SK-N-SH treated with all-trans-retinoic acid at 6 μM for 48 hours (cell line): ENCODE data around the gene ENTHD1.

Experiments used
- ARNTL ChIP-seq: fragments of 450-650 bp; formaldehyde crosslinking; IDR thresholded peaks from 2 replicates; pipeline ENCODE4 v1.5.0; 2020; ENCODE audit warnings: low read depth, mild to moderate bottlenecking, moderate library complexity, borderline replicate concordance
- ISL1 ChIP-seq: fragments of 250-450 bp; sonication (Bioruptor Pico); IDR thresholded peaks from 2 replicates; pipeline ENCODE4 v2.1.2; 2022; ENCODE audit warnings: mild to moderate bottlenecking, moderate library complexity
- OSR1 ChIP-seq: fragments of 250-450 bp; sonication (Bioruptor Pico); IDR thresholded peaks from 2 replicates; pipeline ENCODE4 v1.8.0; 2022; ENCODE audit warnings: moderate library complexity, mild to moderate bottlenecking, inconsistent platforms
- PATZ1 ChIP-seq: fragments of 250-450 bp; sonication (Bioruptor Pico); IDR thresholded peaks from 2 replicates; pipeline ENCODE4 v1.8.0; 2020; ENCODE audit warnings: mild to moderate bottlenecking, moderate library complexity, borderline replicate concordance
- PPARA ChIP-seq: fragments of 250-450 bp; sonication (Bioruptor Pico); IDR thresholded peaks from 2 replicates; pipeline ENCODE4 v1.5.0; 2020; ENCODE audit warnings: mild to moderate bottlenecking, borderline replicate concordance
- RARB ChIP-seq: fragments of 250-450 bp; sonication (Bioruptor Pico); IDR thresholded peaks from 2 replicates; pipeline ENCODE4 v1.8.0; 2021; ENCODE audit warnings: mild to moderate bottlenecking, moderate library complexity
- TOX ChIP-seq: fragments of 250-450 bp; sonication (Bioruptor Pico); IDR thresholded peaks from 2 replicates; pipeline ENCODE4 v1.8.0; 2021; ENCODE audit warnings: mild to moderate bottlenecking, moderate library complexity, borderline replicate concordance
- ZFP3 ChIP-seq: fragments of 250-450 bp; sonication (Bioruptor Pico); IDR thresholded peaks from 2 replicates; pipeline ENCODE4 v1.5.0; 2020; ENCODE audit warnings: mild to moderate bottlenecking, moderate library complexity
- ZNF565 ChIP-seq: fragments of 450-650 bp; formaldehyde crosslinking; conservative IDR thresholded peaks from 2 replicates; pipeline ENCODE4 v1.5.0; 2020; ENCODE audit warnings: low read depth, mild to moderate bottlenecking, moderate library complexity
- ZNF8 ChIP-seq: fragments of 450-650 bp; formaldehyde crosslinking; IDR thresholded peaks from 2 replicates; pipeline ENCODE4 v1.5.0; 2020; ENCODE audit warnings: mild to moderate bottlenecking, moderate library complexity
- TF ChIP-seq, protein P1 (sequence below): fragments of 250-450 bp; sonication (Bioruptor Pico); IDR thresholded peaks from 2 replicates; pipeline ENCODE4 v1.8.0; 2021; ENCODE audit warnings: low read depth, mild to moderate bottlenecking, moderate library complexity, borderline replicate concordance
- TF ChIP-seq, protein P2 (sequence below): fragments of 250-450 bp; sonication (Bioruptor Pico); IDR thresholded peaks from 2 replicates; pipeline ENCODE4 v1.5.1; 2020; ENCODE audit warnings: low read depth, mild to moderate bottlenecking, moderate library complexity

DNA sequence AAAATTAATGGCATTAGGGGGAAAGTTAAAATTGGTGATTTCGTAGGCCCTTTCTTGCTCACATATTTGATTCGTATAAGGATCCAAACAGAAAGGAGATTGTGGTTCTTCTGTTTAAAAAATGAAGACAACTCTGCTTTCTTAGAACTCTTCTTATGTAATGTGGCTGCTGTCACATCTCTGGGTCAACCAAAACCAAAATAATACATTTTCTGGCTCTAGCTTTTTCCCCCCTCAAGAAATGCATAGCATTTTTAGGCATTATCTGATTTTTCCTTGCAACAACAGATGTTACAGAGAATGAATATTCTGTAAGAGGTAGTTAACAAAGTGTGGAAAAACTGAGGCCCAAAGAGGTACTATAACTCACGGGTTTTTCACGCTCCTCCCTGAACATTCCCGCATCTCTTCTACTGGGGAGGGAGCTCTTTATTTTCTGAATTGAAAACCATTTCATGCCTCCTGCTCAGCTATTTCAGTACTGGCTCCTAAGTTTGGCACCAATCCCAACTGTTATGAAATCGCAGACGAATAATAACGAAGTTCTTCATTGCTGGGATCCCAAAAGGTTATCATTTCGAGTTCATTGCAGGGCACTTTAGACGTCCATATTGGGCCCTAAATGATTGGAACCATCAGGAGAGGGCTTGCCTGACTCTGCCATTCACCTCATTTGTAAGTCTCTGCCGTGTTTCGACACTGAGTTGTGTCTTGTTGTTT is 24.4 kb upstream of the ENTHD1 start:
- TF ChIP-seq, protein P1, sequence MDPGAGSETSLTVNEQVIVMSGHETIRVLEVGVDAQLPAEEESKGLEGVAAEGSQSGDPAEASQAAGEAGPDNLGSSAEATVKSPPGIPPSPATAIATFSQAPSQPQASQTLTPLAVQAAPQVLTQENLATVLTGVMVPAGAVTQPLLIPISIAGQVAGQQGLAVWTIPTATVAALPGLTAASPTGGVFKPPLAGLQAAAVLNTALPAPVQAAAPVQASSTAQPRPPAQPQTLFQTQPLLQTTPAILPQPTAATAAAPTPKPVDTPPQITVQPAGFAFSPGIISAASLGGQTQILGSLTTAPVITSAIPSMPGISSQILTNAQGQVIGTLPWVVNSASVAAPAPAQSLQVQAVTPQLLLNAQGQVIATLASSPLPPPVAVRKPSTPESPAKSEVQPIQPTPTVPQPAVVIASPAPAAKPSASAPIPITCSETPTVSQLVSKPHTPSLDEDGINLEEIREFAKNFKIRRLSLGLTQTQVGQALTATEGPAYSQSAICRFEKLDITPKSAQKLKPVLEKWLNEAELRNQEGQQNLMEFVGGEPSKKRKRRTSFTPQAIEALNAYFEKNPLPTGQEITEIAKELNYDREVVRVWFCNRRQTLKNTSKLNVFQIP (CRISPR knock-in tag), result no peak
- TF ChIP-seq ZFP3 (CRISPR knock-in tag), result no peak
- TF ChIP-seq ZNF565 (CRISPR knock-in tag), result no peak
- TF ChIP-seq ISL1 (CRISPR knock-in tag), result no peak
- no peak for TF ChIP-seq PATZ1 (CRISPR knock-in tag)
- no peak for TF ChIP-seq ZNF8
- no peak for TF ChIP-seq ARNTL (CRISPR knock-in tag)
- TF ChIP-seq TOX (CRISPR knock-in tag), result no peak
- no peak for TF ChIP-seq OSR1 (CRISPR knock-in tag)
- no peak for TF ChIP-seq PPARA (CRISPR knock-in tag)
- TF ChIP-seq, protein P2, sequence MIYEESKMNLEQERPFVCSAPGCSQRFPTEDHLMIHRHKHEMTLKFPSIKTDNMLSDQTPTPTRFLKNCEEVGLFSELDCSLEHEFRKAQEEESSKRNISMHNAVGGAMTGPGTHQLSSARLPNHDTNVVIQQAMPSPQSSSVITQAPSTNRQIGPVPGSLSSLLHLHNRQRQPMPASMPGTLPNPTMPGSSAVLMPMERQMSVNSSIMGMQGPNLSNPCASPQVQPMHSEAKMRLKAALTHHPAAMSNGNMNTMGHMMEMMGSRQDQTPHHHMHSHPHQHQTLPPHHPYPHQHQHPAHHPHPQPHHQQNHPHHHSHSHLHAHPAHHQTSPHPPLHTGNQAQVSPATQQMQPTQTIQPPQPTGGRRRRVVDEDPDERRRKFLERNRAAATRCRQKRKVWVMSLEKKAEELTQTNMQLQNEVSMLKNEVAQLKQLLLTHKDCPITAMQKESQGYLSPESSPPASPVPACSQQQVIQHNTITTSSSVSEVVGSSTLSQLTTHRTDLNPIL (CRISPR knock-in tag), result no peak
- TF ChIP-seq RARB, result no peak
